ENCODE measurements around the gene PDLIM4. TPM values are rescaled to one million over a fixed set of nuclear protein-coding genes. Genes with fewer than 3 reads are reported as not detected.

PDLIM4 gene
- total RNA-seq, 1 experiment from 2014 or later: 7.6 TPM

- H4K91ac ChIP-seq (ENCODE audit: insufficient read length, low read depth, low read length): no peak overlapping the region
- H4K20me1 ChIP-seq (ENCODE audit: control insufficient read depth, insufficient read depth, insufficient read length): no peaks in the 10 kb centered on the region
- DNase-seq: no peak
- H3K14ac ChIP-seq (ENCODE audit: insufficient read depth, low read length): no peak overlapping the region
- no peak overlapping the region for H3K9ac ChIP-seq (ENCODE audit: extremely low read depth, insufficient read length, low read length)
- no peak overlapping the region for H2BK12ac ChIP-seq (ENCODE audit: insufficient read length, low read depth, low read length)
- H2BK15ac ChIP-seq (ENCODE audit: low read depth, low read length): no peak overlapping the region
- no peaks in the 10 kb centered on the region for H3K9me3 ChIP-seq (ENCODE audit: control insufficient read depth, low read depth, low read length)
- no peak overlapping the region for H3K18ac ChIP-seq (ENCODE audit: insufficient read length, low read depth, low read length)
- H3T11ph ChIP-seq (ENCODE audit: low read length): no peak overlapping the region
- H2AK5ac ChIP-seq (ENCODE audit: insufficient read length, low read length): no peak overlapping the region
- peaks cover 20% of the 10 kb centered on the region in 2 experiments for H3K4me1 Mint-ChIP-seq
- H3K23me2 ChIP-seq (ENCODE audit: insufficient read length, low read depth, low read length, poor library complexity, severe bottlenecking): peaks cover 18% of the 10 kb centered on the region
- peaks cover 26% of the 10 kb centered on the region for H3K27me3 Mint-ChIP-seq (ENCODE audit: low read depth)
- no peak overlapping the region for H4K5ac ChIP-seq (ENCODE audit: insufficient read length, low read depth, low read length)
- no peak overlapping the region for H3K4me2 ChIP-seq (ENCODE audit: insufficient read depth, insufficient read length, low read length)
- no peaks in the 10 kb centered on the region for H3K4me1 ChIP-seq (ENCODE audit: insufficient read depth, low read length)
- no CpG with 5 or more reads among the region's 8 CpGs for WGBS (ENCODE audit: extremely low coverage, insufficient read length, low lambda C conversion rate)
- H3K27ac Mint-ChIP-seq: no peak overlapping the region
- H3K9me3 Mint-ChIP-seq: no peaks in the 10 kb centered on the region; a peak in 1 of 5 replicates
- H2BK5ac ChIP-seq (ENCODE audit: insufficient read length, low read length): no peak overlapping the region
- H3K4me3 Mint-ChIP-seq: no peak overlapping the region
- H2AFZ ChIP-seq (ENCODE audit: low read length): no peak overlapping the region
- no peak for TF ChIP-seq CTCF (conservative IDR thresholded peaks at IDR 0.05)
- H3K79me1 ChIP-seq (ENCODE audit: insufficient read depth, low read depth, low read length, poor library complexity, severe bottlenecking): no peaks in the 10 kb centered on the region
- H3K36me3 Mint-ChIP-seq (ENCODE audit: insufficient read depth in 1 of 3, low read depth in 3 of 3): no peaks in the 10 kb centered on the region
- peaks cover 3% of the 10 kb centered on the region; the same call in 1 of the 2 replicates for H3K27me3 ChIP-seq (ENCODE audit: insufficient read depth, low read length)
- H3K27ac ChIP-seq (ENCODE audit: insufficient read length, low read depth, low read length): no peak overlapping the region
- no peak overlapping the region for H3K4ac ChIP-seq (ENCODE audit: low read depth, low read length)
- H3K23ac ChIP-seq (ENCODE audit: insufficient read length, low read depth, low read length): no peak overlapping the region
- H2BK20ac ChIP-seq (ENCODE audit: low read depth, low read length, poor library complexity, severe bottlenecking): no peak overlapping the region
- H3K79me2 ChIP-seq (ENCODE audit: insufficient read depth, low read length): no peaks in the 10 kb centered on the region
- H3K56ac ChIP-seq (ENCODE audit: insufficient read length, low read depth, low read length): no peak overlapping the region
- no peak overlapping the region for H2BK120ac ChIP-seq (ENCODE audit: low read depth, low read length, poor library complexity, severe bottlenecking)
- no peak overlapping the region for H4K8ac ChIP-seq (replicated peaks; ENCODE audit: insufficient read length, low read depth, low read length)
Observed at GRCh38 chr5:132296412-132297016, 39.0 kb downstream of the PDLIM4 start.

All from H9 (cell line).